CD4-positive, alpha-beta memory T cell (primary cell): ENCODE results near the gene GRK5. TPM values are rescaled to one million over a fixed set of nuclear protein-coding genes. Genes with fewer than 3 reads are reported as not detected.

Experiments used
- CTCF ChIA-PET: fragments of 350-600 bp; sonication (Branson Sonifier 250); formaldehyde crosslinking; loops from one replicate; lab custom pipeline; 2021; ENCODE audit warnings: inconsistent platforms; ENCODE audit not compliant: partially characterized antibody; lab: Charles Lee
- POLR2A ChIA-PET: fragments of 350-600 bp; sonication (Branson Sonifier 250); formaldehyde crosslinking; loops from one replicate; lab custom pipeline; 2021; ENCODE audit not compliant: partially characterized antibody; lab: Charles Lee
- DNase-seq, 5 donors: peaks; one replicate each; pipeline versions ENCODE4 v3.0.0 to v3.0.0-alpha.2; 2020 to 2022; ENCODE audit warnings: mixed read lengths in 1 of 5
- H3K27ac ChIP-seq: one replicate; pipeline ENCODE4 v1.7.0; 2013; ENCODE audit warnings: low read depth, low read length
- H3K27me3 ChIP-seq: 2 replicates; pipeline ENCODE4 v1.7.0; 2013; ENCODE audit warnings: mild to moderate bottlenecking, low read length, moderate library complexity; ENCODE audit not compliant: insufficient read depth
- H3K36me3 ChIP-seq: 2 replicates; pipeline ENCODE4 v1.7.0; 2013; ENCODE audit warnings: mild to moderate bottlenecking, low read length, moderate library complexity; ENCODE audit not compliant: insufficient read depth
- H3K4me1 ChIP-seq: 2 replicates; pipeline ENCODE4 v1.7.0; 2013; ENCODE audit warnings: mild to moderate bottlenecking, low read length, moderate library complexity; ENCODE audit not compliant: insufficient read depth
- H3K4me3 ChIP-seq, 2 donors: one replicate each; pipeline ENCODE4 v1.7.0; 2013; ENCODE audit warnings: low read length in 2 of 2, mild to moderate bottlenecking in 1 of 2
- H3K9me3 ChIP-seq, 2 donors: one replicate each; pipeline ENCODE4 v1.7.0; 2013; ENCODE audit warnings: low read length in 2 of 2, control low read depth in 1 of 2; ENCODE audit not compliant: control insufficient read depth in 1 of 2
- H3K27ac Mint-ChIP-seq, 7 donors: one replicate each; pipeline ENCODE4 v1.8.0; 2020 to 2021; ENCODE audit warnings: mixed read lengths in 7 of 7, mild to moderate bottlenecking in 6 of 7, inconsistent platforms in 3 of 7, moderate library complexity in 3 of 7
- H3K27me3 Mint-ChIP-seq, 2 donors: one replicate each; pipeline ENCODE4 v1.8.0; 2020 to 2021; ENCODE audit warnings: mixed read lengths in 2 of 2
- H3K36me3 Mint-ChIP-seq, 2 donors: one replicate each; pipeline ENCODE4 v1.8.0; 2020 to 2021; ENCODE audit warnings: mixed read lengths in 2 of 2, inconsistent platforms in 1 of 2, mild to moderate bottlenecking in 1 of 2
- H3K4me1 Mint-ChIP-seq, 4 donors: one replicate each; pipeline ENCODE4 v1.8.0; 2020 to 2021; ENCODE audit warnings: mixed read lengths in 4 of 4, mild to moderate bottlenecking in 1 of 4
- H3K4me3 Mint-ChIP-seq, 8 donors: one replicate each; pipeline ENCODE4 v1.8.0; 2020 to 2021; ENCODE audit warnings: mixed read lengths in 8 of 8, mild to moderate bottlenecking in 7 of 8, moderate library complexity in 6 of 8, inconsistent platforms in 3 of 8
- H3K9me3 Mint-ChIP-seq, 8 donors: one replicate each; pipeline ENCODE4 v1.8.0; 2020 to 2021; ENCODE audit warnings: mixed read lengths in 8 of 8, mild to moderate bottlenecking in 5 of 8, inconsistent platforms in 3 of 8, moderate library complexity in 1 of 8
- intact Hi-C: fragments of 100-400 bp; cut with micrococcal nuclease; formaldehyde crosslinking; loops from one replicate; pipeline ENCODE4 v1.15.1; 2023
- polyA plus RNA-seq, 2 donors: library from polyadenylated mRNA; unstranded; fragments of 300-500 nt; fragmentation: Illumina TruSeq; gene quantifications; one replicate each; pipeline ENCODE4 v1.2.3, GENCODE V29; 2021
- total RNA-seq, 2 experiments: library from RNA; stranded (reverse); gene quantifications; one replicate each; pipeline ENCODE4 v1.2.3, GENCODE V29; 2021

GRK5 gene
- total and polyA plus RNA-seq, 4 experiments from 2014 or later, result 7.6 to 27.9 (median 18.6) TPM

DNA sequence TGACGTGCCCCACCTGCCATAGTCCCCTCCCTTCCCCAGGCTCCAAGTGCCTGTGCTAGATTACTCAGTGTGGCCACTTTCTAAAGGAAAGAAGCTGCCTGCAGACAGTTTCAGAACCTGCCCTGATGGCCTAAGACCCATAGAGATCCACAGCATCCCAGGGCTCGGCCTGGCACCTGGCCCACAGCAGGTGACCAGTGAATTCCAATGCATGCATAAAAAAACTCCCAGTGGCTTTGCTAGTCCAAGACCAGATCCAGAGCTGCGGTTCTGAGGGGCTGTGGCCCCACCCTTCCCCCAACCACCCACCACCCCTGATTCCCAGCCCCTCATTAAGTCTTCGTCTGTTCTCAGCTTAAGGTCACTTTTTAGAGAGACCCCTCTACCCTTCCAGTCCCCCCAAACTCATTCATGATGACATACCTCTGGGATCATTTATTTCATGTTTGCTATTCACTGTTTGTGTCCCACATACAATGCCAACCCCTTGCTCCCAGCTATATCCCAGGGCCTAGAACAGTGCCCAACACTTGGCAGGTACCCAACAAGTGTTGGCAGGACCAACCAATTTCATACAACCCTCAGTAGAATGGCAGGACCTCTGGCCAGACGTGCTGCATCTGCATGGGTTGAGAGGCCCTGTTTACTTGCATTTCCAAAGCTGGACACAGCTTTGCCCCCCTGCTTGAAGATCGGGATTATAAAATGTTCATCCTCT, 217.0 kb downstream of the GRK5 start:
- ChIA-PET CTCF (interaction anchor here (0.6 to 2.0 kb wide), 3 partner anchors 14 to 161 kb away, joined by 3 to 6 read pairs (median 3); partner anchors contain the start of gene RGS10), POLR2A (interaction anchor here (1.1 kb wide), 1 partner anchor 118 kb away, joined by 3 read pairs; the partner anchor contains the start of gene RGS10)
- Histone ChIP-seq H3K4me3 (no peak overlapping the region), H3K27ac (no peak overlapping the region), H3K4me1 (peaks cover 15% of the 10 kb centered on the region), H3K36me3 (peaks cover 8% of the 10 kb centered on the region), H3K27me3 (no peaks in the 10 kb centered on the region), H3K9me3 (no peaks in the 10 kb centered on the region)
- DNase-seq, result no peak
- no peaks in the 10 kb centered on the region for H3K27me3 Mint-ChIP-seq
- no peak overlapping the region for H3K4me3 Mint-ChIP-seq
- intact Hi-C loops, result no loop called here
- peaks cover 0 to 12% (median 4%) of the 10 kb centered on the region in 4 donors for H3K4me1 Mint-ChIP-seq
- H3K9me3 Mint-ChIP-seq, result no peaks in the 10 kb centered on the region
- peak overlapping the region in 1 of 7 donors; percentile 36 for H3K27ac Mint-ChIP-seq
- peaks cover 0 to 25% of the 10 kb centered on the region in 2 donors for H3K36me3 Mint-ChIP-seq

DNA sequence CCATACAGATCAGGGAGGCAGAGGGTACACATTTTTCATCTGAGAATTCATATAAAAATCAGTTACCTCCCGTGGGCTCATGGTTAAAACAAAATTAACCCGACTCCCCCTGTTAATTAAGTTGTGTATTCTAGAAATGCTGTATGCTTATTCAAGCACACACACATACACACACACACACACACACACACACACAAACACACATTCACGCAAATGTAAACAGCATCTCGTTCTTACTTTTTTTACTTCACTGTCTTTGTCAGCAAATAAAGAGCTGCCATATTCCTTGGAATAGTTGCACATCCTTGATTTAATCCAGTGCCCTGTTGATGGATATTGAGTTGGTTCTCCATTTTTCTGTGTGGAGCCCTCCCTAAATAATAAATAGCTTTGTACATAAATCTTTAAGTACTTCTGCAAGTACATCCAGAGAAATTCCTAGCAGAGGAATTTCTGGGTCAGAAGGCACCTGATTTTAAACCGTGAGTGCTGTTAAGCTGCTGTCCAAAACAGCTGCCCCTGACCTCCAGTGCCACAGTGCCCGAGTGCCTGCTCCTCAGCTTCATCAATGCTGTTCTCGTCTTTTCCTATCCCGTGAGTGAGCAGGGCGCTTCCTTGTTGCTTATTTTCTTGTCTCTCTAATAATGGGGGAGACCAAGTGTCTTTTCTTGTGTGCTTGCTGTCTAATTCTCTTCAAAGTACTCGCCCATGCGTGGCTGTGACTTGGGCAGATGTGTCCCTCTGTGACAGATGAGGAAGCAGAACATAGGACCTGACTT, 217.9 kb downstream of the GRK5 start:
- CTCF ChIA-PET, result interaction anchor here (2.0 kb wide), 1 partner anchor 118 kb away, joined by 6 read pairs; the partner anchor contains the start of gene RGS10
- peaks cover 0 to 12% (median 4%) of the 10 kb centered on the region in 4 donors for H3K4me1 Mint-ChIP-seq
- H3K4me1 ChIP-seq, result peaks cover 15% of the 10 kb centered on the region
- intact Hi-C loops, result no loop called here
- no peaks in the 10 kb centered on the region for H3K9me3 Mint-ChIP-seq
- H3K36me3 Mint-ChIP-seq, result peaks cover 0 to 29% of the 10 kb centered on the region in 2 donors
- no peak overlapping the region for H3K4me3 ChIP-seq
- no peaks in the 10 kb centered on the region for H3K9me3 ChIP-seq
- no peaks in the 10 kb centered on the region for H3K27me3 ChIP-seq
- no peaks in the 10 kb centered on the region for H3K27me3 Mint-ChIP-seq
- no peak for DNase-seq
- no peak overlapping the region for H3K27ac ChIP-seq
- H3K36me3 ChIP-seq, result peaks cover 8% of the 10 kb centered on the region
- H3K27ac Mint-ChIP-seq, result peak overlapping the region in 1 of 7 donors; percentile 43
- POLR2A ChIA-PET, result no interaction called here
- no peak overlapping the region for H3K4me3 Mint-ChIP-seq

DNA sequence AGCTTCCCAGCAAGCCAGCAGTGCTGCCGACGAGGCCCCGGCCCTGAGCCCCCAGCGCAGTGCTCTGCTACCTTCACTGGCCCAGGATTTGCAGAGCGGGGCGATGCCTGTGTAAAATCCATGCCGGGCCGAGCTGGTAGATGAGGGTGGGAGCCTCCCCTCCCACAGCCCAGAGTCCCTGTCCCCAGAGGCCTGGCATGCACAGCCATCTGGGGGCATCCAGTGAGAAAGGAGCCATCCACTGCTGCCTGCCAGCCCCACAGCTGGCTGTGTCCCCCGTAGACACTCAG, 218.5 kb downstream of the GRK5 start:
- Histone ChIP-seq H3K27me3 (no peaks in the 10 kb centered on the region), H3K4me1 (peaks cover 15% of the 10 kb centered on the region), H3K9me3 (no peaks in the 10 kb centered on the region), H3K4me3 (no peak overlapping the region), H3K27ac (no peak overlapping the region), H3K36me3 (peaks cover 8% of the 10 kb centered on the region)
- intact Hi-C loops, result no loop called here
- H3K4me3 Mint-ChIP-seq, result no peak overlapping the region
- no peak overlapping the region for H3K27ac Mint-ChIP-seq
- CTCF ChIA-PET, result interaction anchor here (2.0 kb wide), 1 partner anchor 117 kb away, joined by 6 read pairs; the partner anchor contains the start of gene RGS10
- POLR2A ChIA-PET, result no interaction called here
- peaks cover 0 to 12% (median 4%) of the 10 kb centered on the region in 4 donors for H3K4me1 Mint-ChIP-seq
- H3K9me3 Mint-ChIP-seq, result no peaks in the 10 kb centered on the region
- no peak for DNase-seq
- no peaks in the 10 kb centered on the region for H3K27me3 Mint-ChIP-seq
- H3K36me3 Mint-ChIP-seq, result peaks cover 0 to 31% of the 10 kb centered on the region in 2 donors

DNA sequence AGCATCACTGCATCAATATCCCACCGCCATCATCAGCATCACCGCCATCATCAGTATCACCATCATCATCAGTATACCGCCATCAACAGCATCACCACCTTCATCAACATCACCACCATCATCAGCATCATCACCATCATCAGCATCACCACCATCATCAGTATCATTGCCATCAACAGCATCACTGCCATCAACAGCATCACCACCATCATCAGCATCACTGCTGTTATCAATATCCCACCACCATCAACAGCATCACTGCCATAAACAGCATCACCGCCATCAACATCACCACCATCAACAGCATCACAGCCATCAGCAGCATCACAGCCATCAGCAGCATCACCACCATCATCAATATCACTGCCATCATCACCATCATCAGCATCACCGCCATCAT, 219.3 kb downstream of the GRK5 start:
- intact Hi-C loops, result no loop called here
- CTCF ChIA-PET, result no interaction called here
- DNase-seq, result no peak
- no peaks in the 10 kb centered on the region for H3K9me3 Mint-ChIP-seq
- H3K4me3 ChIP-seq, result no peak overlapping the region
- peaks cover 8% of the 10 kb centered on the region for H3K36me3 ChIP-seq
- POLR2A ChIA-PET, result no interaction called here
- no peaks in the 10 kb centered on the region for H3K27me3 Mint-ChIP-seq
- no peaks in the 10 kb centered on the region for H3K27me3 ChIP-seq
- peaks cover 0 to 12% (median 4%) of the 10 kb centered on the region in 4 donors for H3K4me1 Mint-ChIP-seq
- H3K27ac ChIP-seq, result no peak overlapping the region
- no peak overlapping the region for H3K27ac Mint-ChIP-seq
- H3K4me1 ChIP-seq, result peaks cover 15% of the 10 kb centered on the region
- H3K36me3 Mint-ChIP-seq, result peaks cover 0 to 30% of the 10 kb centered on the region in 2 donors
- no peak overlapping the region for H3K4me3 Mint-ChIP-seq
- no peaks in the 10 kb centered on the region for H3K9me3 ChIP-seq

DNA sequence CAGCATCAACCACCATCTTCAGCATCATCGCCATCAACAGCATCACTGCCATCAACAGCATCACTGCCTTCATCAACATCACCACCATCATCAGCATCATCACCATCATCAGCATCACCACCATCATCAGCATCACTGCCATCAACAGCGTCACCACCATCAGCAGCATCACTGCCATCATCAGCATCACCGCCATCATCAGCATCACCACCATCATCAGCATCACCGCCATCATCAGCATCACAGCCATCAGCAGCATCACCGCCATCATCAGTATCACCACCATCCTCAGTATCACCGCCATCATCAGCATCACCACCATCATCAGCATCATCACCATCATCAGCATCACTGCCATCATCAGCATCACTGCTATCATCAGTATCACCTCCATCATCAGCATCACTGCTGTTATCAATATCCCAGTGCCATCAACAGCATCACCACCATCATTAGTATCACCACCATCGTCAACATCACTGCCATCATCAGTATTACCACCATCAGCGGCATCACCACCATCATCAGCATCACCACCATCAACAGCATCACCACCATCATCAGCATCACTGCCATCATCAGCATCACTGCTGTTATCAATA, 220.0 kb downstream of the GRK5 start:
- DNase-seq, result no peak
- Mint-ChIP-seq H3K4me1 (peaks cover 0 to 12% (median 4%) of the 10 kb centered on the region in 4 donors), H3K9me3 (no peaks in the 10 kb centered on the region), H3K36me3 (peaks cover 3 to 32% of the 10 kb centered on the region in 2 donors), H3K4me3 (no peak overlapping the region), H3K27me3 (no peaks in the 10 kb centered on the region), H3K27ac (no peak overlapping the region)
- intact Hi-C loops, result no loop called here
- no peaks in the 10 kb centered on the region for H3K27me3 ChIP-seq
- H3K9me3 ChIP-seq, result no peaks in the 10 kb centered on the region
- no peak overlapping the region for H3K27ac ChIP-seq
- ChIA-PET CTCF (no interaction called here), POLR2A (no interaction called here)
- H3K4me3 ChIP-seq, result no peak overlapping the region
- peaks cover 8% of the 10 kb centered on the region for H3K36me3 ChIP-seq
- peaks cover 15% of the 10 kb centered on the region for H3K4me1 ChIP-seq

DNA sequence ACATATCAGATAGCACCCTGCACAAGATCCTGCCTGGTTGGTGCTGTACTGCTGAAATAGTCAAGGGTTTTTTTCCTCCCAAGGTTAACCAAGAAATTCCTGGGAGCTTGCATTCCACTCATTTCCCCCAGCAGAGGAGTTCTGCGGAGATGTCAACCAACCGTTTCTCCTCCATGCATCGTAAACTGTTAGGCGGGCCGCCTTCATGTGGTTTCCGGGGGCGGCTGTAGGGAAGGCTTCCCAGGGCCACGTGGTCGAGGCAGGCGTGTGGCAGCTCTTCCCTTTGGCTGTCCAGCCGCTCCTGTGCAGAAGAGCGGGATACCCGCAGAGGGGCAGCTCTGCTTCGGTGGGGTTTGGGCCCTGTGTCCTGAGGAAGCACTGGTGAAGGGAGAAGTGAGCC, 221.4 kb downstream of the GRK5 start:
- H3K27me3 Mint-ChIP-seq, result no peaks in the 10 kb centered on the region
- Histone ChIP-seq H3K4me1 (peaks cover 15% of the 10 kb centered on the region), H3K27ac (no peak overlapping the region), H3K27me3 (no peaks in the 10 kb centered on the region), H3K36me3 (peaks cover 8% of the 10 kb centered on the region), H3K9me3 (no peaks in the 10 kb centered on the region), H3K4me3 (no peak overlapping the region)
- peak overlapping the region in 1 of 8 donors; percentile 23 for H3K4me3 Mint-ChIP-seq
- peaks cover 11 to 36% of the 10 kb centered on the region in 2 donors for H3K36me3 Mint-ChIP-seq
- ChIA-PET CTCF (no interaction called here), POLR2A (no interaction called here)
- peak overlapping the region in 1 of 7 donors; percentile 7 for H3K27ac Mint-ChIP-seq
- peaks cover 0 to 5% (median 0%) of the 10 kb centered on the region in 8 donors for H3K9me3 Mint-ChIP-seq
- intact Hi-C loops, result no loop called here
- DNase-seq, result no peak
- peaks cover 0 to 12% (median 4%) of the 10 kb centered on the region in 4 donors for H3K4me1 Mint-ChIP-seq

DNA sequence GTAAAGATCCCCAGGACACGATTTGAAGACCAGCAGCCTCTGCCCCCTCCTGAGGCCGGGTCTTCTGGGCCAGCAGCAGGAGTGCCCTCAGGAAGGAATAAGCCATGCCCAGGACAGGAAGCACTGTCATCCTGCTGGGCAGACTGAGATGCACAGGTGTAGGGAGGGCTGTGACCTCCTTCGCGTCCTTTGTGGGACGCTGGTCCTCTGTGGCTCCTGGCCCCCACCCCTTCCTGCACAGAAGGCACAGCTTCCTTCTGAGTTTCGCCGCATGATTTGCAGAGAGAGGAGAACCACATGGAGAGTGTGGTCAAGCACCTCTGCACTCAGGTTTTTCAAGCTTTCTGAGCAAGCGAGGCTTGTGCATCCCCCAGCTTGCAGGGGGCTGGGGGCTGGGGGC, 222.4 kb downstream of the GRK5 start:
- peaks cover 15% of the 10 kb centered on the region for H3K4me1 ChIP-seq
- H3K4me3 Mint-ChIP-seq, result no peak overlapping the region
- no peaks in the 10 kb centered on the region for H3K27me3 Mint-ChIP-seq
- H3K9me3 Mint-ChIP-seq, result peaks cover 0 to 7% (median 0%) of the 10 kb centered on the region in 8 donors
- H3K36me3 ChIP-seq, result peaks cover 8% of the 10 kb centered on the region
- no peaks in the 10 kb centered on the region for H3K9me3 ChIP-seq
- peak overlapping the region in 1 of 7 donors; percentile 35 for H3K27ac Mint-ChIP-seq
- intact Hi-C loops, result no loop called here
- CTCF ChIA-PET, result no interaction called here
- POLR2A ChIA-PET, result no interaction called here
- peaks cover 21 to 40% of the 10 kb centered on the region in 2 donors for H3K36me3 Mint-ChIP-seq
- H3K4me3 ChIP-seq, result no peak overlapping the region
- no peaks in the 10 kb centered on the region for H3K27me3 ChIP-seq
- peaks cover 0 to 12% (median 2%) of the 10 kb centered on the region in 4 donors for H3K4me1 Mint-ChIP-seq
- DNase-seq, result no peak
- no peak overlapping the region for H3K27ac ChIP-seq
